HEK293T (cell line): ENCODE results near the gene KIF13A.

ENCODE experiments used
- ELF4 ChIP-seq: fragments of 450-650 bp; IDR thresholded peaks from 2 replicates; pipeline ENCODE4 v1.6.1; 2017; ENCODE audit warnings: antibody characterized with exemption
- PKNOX1 ChIP-seq: fragments of 450-650 bp; IDR thresholded peaks from 2 replicates; pipeline ENCODE4 v1.6.1; 2016
- SUZ12 ChIP-seq: fragments of 450-650 bp; IDR thresholded peaks from 2 replicates; pipeline ENCODE4 v1.6.1; 2016; ENCODE audit warnings: mild to moderate bottlenecking

GRCh38 chr6:17995414-17995813 is 8.0 kb upstream of the KIF13A start:
- TF ChIP-seq SUZ12, result no peak
- no peak for TF ChIP-seq ELF4
- no peak for TF ChIP-seq PKNOX1
